HG03460 (cell line): ENCODE results near the gene NKX2-1.
"Not testable (repeated sequence)": the region's sequence is repeated elsewhere in the genome, so short reads cannot be mapped to it uniquely, and the experiment has no call there.

Experiments
- ATAC-seq: cut with Tn5 transposase; IDR thresholded peaks from one replicate; pipeline ENCODE4 v1.9.1; 2021; ENCODE audit not compliant: unreplicated experiment

The NKX2-1 gene

GRCh38 chr14:36505892-36506731 is 13.9 kb downstream of the NKX2-1 start:
- no peak for ATAC-seq

GRCh38 chr14:36505181-36505815 is 14.7 kb downstream of the NKX2-1 start:
- no peak for ATAC-seq

DNA sequence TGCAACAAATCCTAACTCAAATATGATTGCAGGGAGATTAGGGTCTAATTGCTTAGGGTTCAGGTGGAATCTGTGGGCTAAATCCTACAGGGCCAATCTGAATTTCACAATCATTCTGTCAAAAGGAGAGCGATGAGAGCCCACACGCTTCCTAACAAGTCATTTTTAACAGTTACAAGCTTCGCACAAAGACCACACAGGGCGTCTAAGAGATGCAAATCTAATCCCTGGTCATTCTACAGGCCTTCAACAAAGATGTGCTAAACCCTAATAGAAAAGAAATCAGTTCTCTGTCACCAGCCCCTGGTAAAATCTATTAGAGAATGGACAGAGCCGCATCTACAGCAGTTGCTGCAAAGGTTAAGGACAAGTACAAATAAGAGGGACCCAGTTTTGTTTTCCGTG is 15.3 kb downstream of the NKX2-1 start:
- ATAC-seq = no peak

GRCh38 chr14:36503771-36504741 is 16.0 kb downstream of the NKX2-1 start:
- no peak for ATAC-seq

GRCh38 chr14:36502558-36503508 is 17.2 kb downstream of the NKX2-1 start:
- no peak for ATAC-seq

GRCh38 chr14:36498938-36499337 is 21.1 kb downstream of the NKX2-1 start:
- no peak for ATAC-seq

DNA sequence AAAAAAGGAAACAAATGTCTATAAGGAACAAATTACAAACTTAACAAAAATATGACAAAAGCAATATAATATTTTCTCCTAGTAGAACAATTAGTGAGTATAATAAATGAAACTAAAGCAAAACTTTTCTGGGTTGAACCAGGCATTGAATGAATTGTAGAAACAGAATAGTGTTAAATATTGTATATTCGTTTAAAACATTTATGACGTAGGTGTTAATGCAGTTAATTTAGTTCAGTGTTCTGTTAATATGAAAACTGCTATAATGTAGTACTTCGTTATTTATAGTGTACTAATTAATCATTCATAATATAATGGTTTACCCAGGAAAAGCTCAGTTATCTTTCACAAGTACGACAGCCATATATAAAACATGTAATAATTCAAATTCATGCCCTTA is 23.7 kb downstream of the NKX2-1 start:
- ATAC-seq = no peak

DNA sequence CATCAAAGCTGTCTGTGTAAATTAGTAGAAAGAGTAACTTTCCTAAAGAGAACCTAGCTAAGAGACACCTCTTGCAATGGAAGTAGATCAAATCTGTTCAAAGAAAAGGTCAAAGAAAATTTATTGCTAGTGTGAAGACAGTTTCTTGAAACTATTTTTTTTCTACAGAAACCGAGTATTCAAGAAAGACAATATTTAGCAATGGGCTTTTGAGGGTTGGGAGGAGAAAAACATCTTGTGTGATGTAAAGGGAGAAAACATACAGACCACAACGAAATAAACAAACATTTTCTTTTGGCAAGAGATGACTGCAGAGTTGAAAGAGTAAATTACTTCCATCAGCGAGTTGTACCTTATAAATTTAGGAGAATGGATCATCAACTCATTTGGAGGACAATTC is 24.4 kb downstream of the NKX2-1 start:
- no peak for ATAC-seq

DNA sequence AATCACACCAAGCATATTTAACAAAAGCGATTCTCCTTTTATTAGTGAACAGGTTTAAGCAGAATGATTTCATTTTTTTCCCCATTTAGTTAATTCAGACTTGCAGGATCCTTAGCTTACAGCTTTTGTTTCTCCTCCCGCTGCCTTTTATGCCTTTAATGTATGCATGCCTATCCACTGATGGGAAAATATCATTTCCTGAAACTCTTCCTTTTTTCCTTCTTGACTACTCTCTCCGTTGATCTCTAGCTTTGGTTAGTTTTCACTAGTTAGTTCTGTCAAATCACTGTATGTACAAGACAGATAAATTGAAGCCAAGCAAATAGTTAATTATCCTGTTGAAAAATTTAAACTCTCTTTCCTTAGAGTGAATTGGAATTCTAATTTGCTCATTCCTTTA is 26.3 kb downstream of the NKX2-1 start:
- no peak for ATAC-seq

DNA sequence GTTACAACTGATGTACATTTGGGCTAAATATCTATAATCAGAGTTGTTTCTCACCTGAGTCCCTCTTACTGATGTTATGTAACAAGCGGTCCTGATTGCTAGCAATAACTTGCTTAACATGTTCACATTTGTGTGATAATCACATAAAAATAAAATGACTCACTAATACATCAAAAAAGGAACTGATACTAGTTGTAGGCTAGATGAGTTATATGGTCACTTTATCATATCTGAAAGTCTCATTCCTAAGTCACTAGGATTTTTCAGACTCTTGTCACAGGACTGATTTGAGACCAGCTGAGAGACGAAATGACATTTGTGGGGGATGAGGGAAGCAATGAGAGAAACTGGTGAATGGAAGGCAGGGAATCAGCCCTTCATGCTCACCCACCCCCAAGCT is 34.3 kb downstream of the NKX2-1 start:
- no peak for ATAC-seq

DNA sequence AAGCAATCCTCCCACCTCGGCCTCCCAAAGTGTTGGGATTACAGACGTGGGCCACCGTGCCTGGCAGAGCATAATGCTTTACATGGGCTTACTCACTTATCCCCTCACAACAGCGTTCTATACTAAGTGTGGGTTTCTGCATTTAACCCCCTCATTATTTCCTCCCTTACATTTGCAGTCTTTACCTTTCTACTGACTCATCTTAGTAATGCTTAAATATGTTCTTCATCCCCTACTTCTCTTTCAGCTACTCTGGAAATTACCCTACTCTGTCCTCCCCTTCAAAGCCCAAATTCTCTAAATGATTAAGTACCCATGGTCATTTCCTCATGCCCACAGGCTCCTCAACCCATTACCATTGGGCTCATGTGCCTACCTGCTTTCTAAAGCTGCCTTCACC is 40.7 kb downstream of the NKX2-1 start:
- ATAC-seq = no peak

DNA sequence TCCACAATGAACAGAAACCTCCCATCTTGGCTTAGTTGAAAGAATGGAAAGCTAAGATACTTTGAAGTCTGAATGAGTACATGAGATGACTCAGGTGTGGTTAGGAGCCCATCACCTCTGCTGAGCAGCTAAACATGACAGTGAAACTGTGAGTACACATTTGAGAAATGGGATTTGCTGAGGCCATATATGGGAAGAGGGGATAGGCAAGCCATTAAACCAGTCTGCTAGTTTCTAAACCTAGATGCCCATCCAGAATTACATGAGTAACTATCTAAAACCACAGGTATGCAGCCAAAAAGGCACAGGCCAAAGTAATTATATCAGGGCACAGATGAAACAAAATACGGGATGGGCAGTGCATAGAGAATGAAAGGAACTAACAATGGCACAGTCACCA is 41.2 kb downstream of the NKX2-1 start:
- ATAC-seq = no peak

DNA sequence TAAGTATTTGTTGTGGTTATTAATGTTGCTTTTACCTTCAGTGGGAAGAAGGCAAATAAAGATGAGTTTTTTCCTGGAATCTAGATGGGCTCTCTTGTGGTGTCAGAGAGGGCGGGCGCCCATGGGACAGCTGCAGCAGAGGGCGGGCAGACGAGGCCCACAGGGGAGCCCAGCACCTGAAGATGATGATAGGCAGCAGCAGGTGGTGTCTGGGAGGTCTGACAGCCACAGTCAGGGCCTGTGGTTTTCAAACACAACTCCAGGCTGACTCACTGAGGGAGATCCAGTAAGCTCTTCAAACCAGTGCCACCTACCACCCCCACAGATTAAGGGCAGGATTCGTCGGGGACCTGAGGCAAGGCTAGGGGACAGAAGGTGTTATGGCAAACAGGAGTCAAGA is 42.8 kb downstream of the NKX2-1 start:
- no peak for ATAC-seq

GRCh38 chr14:36476061-36476460 is 44.0 kb downstream of the NKX2-1 start:
- ATAC-seq = not testable (repeated sequence)

DNA sequence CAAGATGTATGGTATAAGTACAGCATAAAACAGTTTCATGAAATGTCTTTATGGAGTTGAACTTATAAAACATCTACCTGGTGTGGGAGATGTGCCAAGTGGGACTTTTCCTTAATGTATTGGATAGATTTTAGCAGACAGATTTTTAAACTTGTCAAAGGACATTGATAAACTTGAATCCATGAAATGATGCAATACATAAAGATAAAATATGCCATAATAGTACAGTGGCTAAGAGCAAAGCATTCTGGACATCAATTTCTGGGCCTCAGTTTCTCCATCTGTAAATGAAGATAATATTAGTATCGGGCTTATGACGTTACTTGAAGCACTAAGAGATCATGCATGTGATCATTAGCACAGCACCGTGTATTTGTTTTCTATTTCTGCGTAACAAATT is 45.4 kb downstream of the NKX2-1 start:
- no peak for ATAC-seq

DNA sequence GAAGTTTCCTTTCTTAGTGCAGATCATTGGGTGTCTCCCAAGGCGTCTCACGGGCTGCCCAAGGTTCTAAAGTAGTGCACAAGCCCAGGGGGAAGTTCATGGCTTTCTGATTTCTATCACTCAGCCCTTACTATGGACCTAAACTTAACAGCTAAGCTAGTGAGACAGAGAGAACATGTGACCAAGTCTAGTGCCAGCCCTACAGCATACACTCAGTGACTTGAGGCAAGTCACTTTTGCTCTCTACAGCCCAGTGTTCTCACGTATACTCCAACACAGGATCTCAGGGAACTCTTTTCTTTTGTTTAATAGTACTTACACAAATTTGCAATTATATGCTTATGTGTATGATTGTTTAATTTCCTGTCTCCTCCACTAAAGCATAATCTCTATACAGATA is 48.6 kb downstream of the NKX2-1 start:
- no peak for ATAC-seq

DNA sequence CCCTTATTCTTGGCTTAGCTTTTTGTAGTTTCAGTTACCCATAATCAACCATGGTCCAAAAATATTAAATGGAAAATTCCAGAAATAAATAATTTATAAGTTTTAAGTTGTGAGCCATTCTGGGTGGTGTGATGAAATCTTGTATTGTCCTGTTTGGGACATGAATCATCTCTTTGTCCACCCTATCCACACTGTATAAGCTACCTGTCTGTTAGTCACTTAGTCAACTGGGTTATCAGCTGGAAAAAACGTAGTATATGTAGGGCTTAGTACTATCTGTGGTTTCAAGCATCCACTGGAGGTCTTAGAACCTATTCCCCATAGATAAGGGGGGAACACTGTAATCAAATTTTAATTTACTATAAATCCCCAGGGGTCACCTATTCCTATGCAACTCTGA is 52.7 kb downstream of the NKX2-1 start:
- ATAC-seq = no peak
